ENCODE results near the gene RTKN. TPM values are rescaled to one million over a fixed set of nuclear protein-coding genes. Genes with fewer than 3 reads are reported as not detected.

RTKN gene
- total and polyA plus RNA-seq, 4 donors, result 27.8 to 98.0 (median 73.0) TPM

GRCh38 chr2:74454654-74455511, 13.1 kb upstream of the RTKN start, which contains the start of gene INO80B:
Gene INO80B (plus strand): TSS chr2:74455087. CDS start chr2:74455117, 30 bp downstream.
- peaks cover 5 to 40% (median 34%) of the 10 kb centered on the region in 4 donors for H3K4me1 ChIP-seq (ENCODE audit: control insufficient read depth in 4 of 4, insufficient read depth in 4 of 4, low read length in 3 of 4)
- H3K9me3 ChIP-seq (ENCODE audit: control insufficient read depth in 4 of 4, low read length in 3 of 4), result no peaks in the 10 kb centered on the region
- H3K27me3 ChIP-seq (ENCODE audit: control insufficient read depth in 4 of 4, insufficient read depth in 4 of 4, low read length in 3 of 4), result no peaks in the 10 kb centered on the region
- peak within 1 kb of the TSS; percentile 50 to 71 for H3K9ac ChIP-seq (ENCODE audit: low read depth in 1 of 2, low read length in 2 of 2)
- no peaks in the 10 kb centered on the region for H3K36me3 ChIP-seq (ENCODE audit: control insufficient read depth in 4 of 4, insufficient read depth in 3 of 4, low read depth in 1 of 4, low read length in 3 of 4)
- peak; percentile 87 for TF ChIP-seq ZBTB33 (IDR thresholded peaks at IDR 0.05)
- peak; percentile 69 to 85 for TF ChIP-seq RXRA (IDR thresholded peaks at IDR 0.05)
- no peak for TF ChIP-seq HNF4G (IDR thresholded peaks at IDR 0.05)
- TF ChIP-seq REST (IDR thresholded peaks at IDR 0.05), result peak; percentile 79
- peak; percentile 61 for TF ChIP-seq FOXA1 (IDR thresholded peaks at IDR 0.05)
- TF ChIP-seq GABPA (IDR thresholded peaks at IDR 0.05 in 1 of 2, conservative IDR thresholded peaks at IDR 0.05 in 1 of 2), result peak; percentile 97 to 99
- peak; percentile 89 for TF ChIP-seq SP1 (IDR thresholded peaks at IDR 0.05)
- TF ChIP-seq YY1 (IDR thresholded peaks at IDR 0.05), result peak; percentile 100
- no peak for TF ChIP-seq TAF1 (conservative IDR thresholded peaks at IDR 0.05)
- peak; percentile 38 to 52 for TF ChIP-seq HNF4A (conservative IDR thresholded peaks at IDR 0.05)
- TF ChIP-seq CTCF (IDR thresholded peaks at IDR 0.05; ENCODE audit: low read depth, low read length, missing input control), result no peak
- peak; percentile 95 for TF ChIP-seq MAX (IDR thresholded peaks at IDR 0.05)
- TF ChIP-seq NR2F2 (IDR thresholded peaks at IDR 0.05), result peak; percentile 70
- TF ChIP-seq FOXA2 (IDR thresholded peaks at IDR 0.05), result peak; percentile 41
- no peak for TF ChIP-seq JUND (IDR thresholded peaks at IDR 0.05)
- peak; percentile 47 for TF ChIP-seq ATF3 (IDR thresholded peaks at IDR 0.05)
- TF ChIP-seq RAD21 (IDR thresholded peaks at IDR 0.05), result peak; percentile 60 to 77
- peak in 1 of 2 donors; percentile 40 for TF ChIP-seq EGR1 (IDR thresholded peaks at IDR 0.05; ENCODE audit: low read depth in 2 of 2)
- DNase-seq (ENCODE audit: low spot score), result peak; percentile 97
- H3K27ac ChIP-seq (ENCODE audit: low read depth in 1 of 2, low read length in 2 of 2), result peak within 1 kb of the TSS; percentile 6 to 72
- 1% methylated on average over 40 of the region's 40 CpGs for WGBS
- peak within 1 kb of the TSS; percentile 67 to 98 (median 74) for H3K4me3 ChIP-seq (ENCODE audit: low read depth in 1 of 3, low read length in 3 of 3)

Data from liver (tissue), 9 donors.